ENCODE data around the gene WDFY4.

WDFY4 gene

GRCh38 chr10:48821692-48822091 lies 137.0 kb downstream of the WDFY4 start:
- H3K36me3 ChIP-seq (ENCODE audit: low read depth) = no peaks in the 10 kb centered on the region
- DNase-seq (ENCODE audit: low spot score) (no peak), ATAC-seq (ENCODE audit: low read depth) (0 out of 3 replicates have a peak, but pooled peaks have one; percentile 14)
- TF ChIP-seq, protein P1, sequence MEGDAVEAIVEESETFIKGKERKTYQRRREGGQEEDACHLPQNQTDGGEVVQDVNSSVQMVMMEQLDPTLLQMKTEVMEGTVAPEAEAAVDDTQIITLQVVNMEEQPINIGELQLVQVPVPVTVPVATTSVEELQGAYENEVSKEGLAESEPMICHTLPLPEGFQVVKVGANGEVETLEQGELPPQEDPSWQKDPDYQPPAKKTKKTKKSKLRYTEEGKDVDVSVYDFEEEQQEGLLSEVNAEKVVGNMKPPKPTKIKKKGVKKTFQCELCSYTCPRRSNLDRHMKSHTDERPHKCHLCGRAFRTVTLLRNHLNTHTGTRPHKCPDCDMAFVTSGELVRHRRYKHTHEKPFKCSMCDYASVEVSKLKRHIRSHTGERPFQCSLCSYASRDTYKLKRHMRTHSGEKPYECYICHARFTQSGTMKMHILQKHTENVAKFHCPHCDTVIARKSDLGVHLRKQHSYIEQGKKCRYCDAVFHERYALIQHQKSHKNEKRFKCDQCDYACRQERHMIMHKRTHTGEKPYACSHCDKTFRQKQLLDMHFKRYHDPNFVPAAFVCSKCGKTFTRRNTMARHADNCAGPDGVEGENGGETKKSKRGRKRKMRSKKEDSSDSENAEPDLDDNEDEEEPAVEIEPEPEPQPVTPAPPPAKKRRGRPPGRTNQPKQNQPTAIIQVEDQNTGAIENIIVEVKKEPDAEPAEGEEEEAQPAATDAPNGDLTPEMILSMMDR (IDR thresholded peaks at IDR 0.05; ENCODE audit: poor library complexity, severe bottlenecking) = no peak
- H3K4me3 ChIP-seq (ENCODE audit: severe bottlenecking) = no peak overlapping the region
- H3K27ac ChIP-seq (ENCODE audit: poor library complexity, severe bottlenecking) = no peak overlapping the region
- H3K9me3 ChIP-seq (ENCODE audit: severe bottlenecking) = no peaks in the 10 kb centered on the region
- H3K27me3 ChIP-seq (ENCODE audit: insufficient read depth, poor library complexity, severe bottlenecking) = no peaks in the 10 kb centered on the region
- no peaks in the 10 kb centered on the region for H3K4me1 ChIP-seq (ENCODE audit: insufficient read depth, poor library complexity, severe bottlenecking)

DNA sequence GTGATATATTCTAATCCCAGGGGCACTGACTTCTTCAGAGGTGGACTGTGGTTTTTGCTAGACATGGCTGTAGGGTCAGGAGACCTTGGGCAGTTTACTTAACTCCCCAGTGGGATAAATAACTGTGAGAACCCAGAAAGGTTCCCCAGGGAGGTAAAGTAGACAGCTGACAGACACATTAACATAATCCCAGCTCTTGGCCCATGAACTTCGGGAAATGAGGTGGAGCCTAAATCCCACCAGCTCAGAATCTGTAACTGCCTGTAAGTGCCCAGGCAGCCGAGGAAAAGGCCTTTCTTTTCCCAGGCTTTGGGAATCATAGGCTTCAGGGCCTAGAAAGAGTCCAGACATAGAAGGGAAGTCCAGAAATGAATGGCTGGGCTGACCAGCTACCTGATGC lies 149.0 kb downstream of the WDFY4 start:
- H3K4me3 ChIP-seq (ENCODE audit: severe bottlenecking) = no peak overlapping the region
- H3K36me3 ChIP-seq (ENCODE audit: low read depth) = no peaks in the 10 kb centered on the region
- DNase-seq (ENCODE audit: low spot score) = no peak
- H3K27ac ChIP-seq (ENCODE audit: poor library complexity, severe bottlenecking) = no peak overlapping the region
- H3K27me3 ChIP-seq (ENCODE audit: insufficient read depth, poor library complexity, severe bottlenecking) = peaks cover 3% of the 10 kb centered on the region
- TF ChIP-seq, protein P1 (IDR thresholded peaks at IDR 0.05; ENCODE audit: poor library complexity, severe bottlenecking) = no peak
- no peaks in the 10 kb centered on the region for H3K9me3 ChIP-seq (ENCODE audit: severe bottlenecking)
- ATAC-seq (ENCODE audit: low read depth) = no peak
- H3K4me1 ChIP-seq (ENCODE audit: insufficient read depth, poor library complexity, severe bottlenecking) = no peaks in the 10 kb centered on the region

GRCh38 chr10:48834189-48834965 lies 149.7 kb downstream of the WDFY4 start:
- Histone ChIP-seq H3K9me3 (ENCODE audit: severe bottlenecking) (no peaks in the 10 kb centered on the region), H3K27me3 (ENCODE audit: insufficient read depth, poor library complexity, severe bottlenecking) (peaks cover 3% of the 10 kb centered on the region), H3K4me1 (ENCODE audit: insufficient read depth, poor library complexity, severe bottlenecking) (no peaks in the 10 kb centered on the region), H3K27ac (ENCODE audit: poor library complexity, severe bottlenecking) (no peak overlapping the region), H3K4me3 (ENCODE audit: severe bottlenecking) (no peak overlapping the region), H3K36me3 (ENCODE audit: low read depth) (no peaks in the 10 kb centered on the region)
- DNase-seq (ENCODE audit: low spot score) (no peak), ATAC-seq (ENCODE audit: low read depth) (no peak)
- TF ChIP-seq, protein P1 (IDR thresholded peaks at IDR 0.05; ENCODE audit: poor library complexity, severe bottlenecking) = no peak

DNA sequence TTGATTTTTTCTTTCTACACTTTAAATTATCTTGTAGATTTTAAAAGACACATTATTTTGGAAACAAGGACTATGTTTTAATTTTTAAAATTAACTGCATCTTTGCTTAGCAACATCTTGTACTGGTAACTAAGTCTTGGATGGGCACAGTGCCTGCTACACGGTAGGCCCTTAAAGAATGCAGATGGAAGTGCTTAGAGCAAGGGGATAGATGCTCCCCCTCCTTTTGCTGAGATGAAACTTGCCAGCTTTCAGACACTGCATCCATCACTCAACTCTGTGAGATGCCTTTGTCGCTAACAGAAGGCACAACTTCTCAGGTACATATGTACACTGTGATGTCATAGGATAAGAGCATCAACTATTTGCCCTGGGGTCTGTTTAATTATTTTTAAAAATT lies 151.1 kb downstream of the WDFY4 start:
- no peak for ATAC-seq (ENCODE audit: low read depth)
- Histone ChIP-seq H3K27me3 (ENCODE audit: insufficient read depth, poor library complexity, severe bottlenecking) (peaks cover 3% of the 10 kb centered on the region), H3K9me3 (ENCODE audit: severe bottlenecking) (no peaks in the 10 kb centered on the region)

More for the DNA sequence above, 151.1 kb downstream of the WDFY4 start:
- TF ChIP-seq, protein P1 (IDR thresholded peaks at IDR 0.05; ENCODE audit: poor library complexity, severe bottlenecking) = no peak
- H3K4me1 ChIP-seq (ENCODE audit: insufficient read depth, poor library complexity, severe bottlenecking) = no peaks in the 10 kb centered on the region
- no peak overlapping the region for H3K4me3 ChIP-seq (ENCODE audit: severe bottlenecking)
- H3K36me3 ChIP-seq (ENCODE audit: low read depth) = no peaks in the 10 kb centered on the region
- no peak overlapping the region for H3K27ac ChIP-seq (ENCODE audit: poor library complexity, severe bottlenecking)
- DNase-seq (ENCODE audit: low spot score) = no peak
